ENCODE results near the gene KRTAP5-11.
A peak's percentile ranks its signal among the peaks of the same experiment; 100 is the strongest.
"Not testable (repeated sequence)": the region's sequence is repeated elsewhere in the genome, so short reads cannot be mapped to it uniquely, and the experiment has no call there.

The KRTAP5-11 gene

DNA sequence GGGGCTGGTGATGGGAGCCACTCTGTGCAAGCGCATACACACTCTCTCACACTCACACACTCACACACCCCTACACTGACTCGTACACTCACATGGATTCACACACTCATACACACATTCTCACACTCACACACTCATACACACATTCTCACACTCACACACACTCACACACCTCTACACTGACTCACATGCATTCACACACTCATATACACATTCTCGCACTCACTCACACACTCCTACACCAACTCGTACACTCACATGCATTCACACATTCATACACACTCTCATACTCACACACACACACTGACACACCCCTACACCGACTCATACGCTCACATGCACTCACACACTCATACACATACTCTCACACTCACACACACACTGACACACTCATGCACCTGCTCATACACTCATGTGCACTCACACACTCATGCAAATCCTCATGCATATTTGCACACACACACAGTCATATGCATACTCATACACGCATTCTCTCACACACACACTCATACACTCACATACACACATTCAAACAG, 5.1 kb downstream of the KRTAP5-11 start:
- no peak overlapping the region for H3K4me3 ChIP-seq (ENCODE audit: low read depth, low read length)
- no peak for DNase-seq (ENCODE audit: low read depth)
- TF ChIP-seq CTCF (IDR thresholded peaks at IDR 0.05; ENCODE audit: control insufficient read depth, extremely low read depth, insufficient read depth), result no peak

DNA sequence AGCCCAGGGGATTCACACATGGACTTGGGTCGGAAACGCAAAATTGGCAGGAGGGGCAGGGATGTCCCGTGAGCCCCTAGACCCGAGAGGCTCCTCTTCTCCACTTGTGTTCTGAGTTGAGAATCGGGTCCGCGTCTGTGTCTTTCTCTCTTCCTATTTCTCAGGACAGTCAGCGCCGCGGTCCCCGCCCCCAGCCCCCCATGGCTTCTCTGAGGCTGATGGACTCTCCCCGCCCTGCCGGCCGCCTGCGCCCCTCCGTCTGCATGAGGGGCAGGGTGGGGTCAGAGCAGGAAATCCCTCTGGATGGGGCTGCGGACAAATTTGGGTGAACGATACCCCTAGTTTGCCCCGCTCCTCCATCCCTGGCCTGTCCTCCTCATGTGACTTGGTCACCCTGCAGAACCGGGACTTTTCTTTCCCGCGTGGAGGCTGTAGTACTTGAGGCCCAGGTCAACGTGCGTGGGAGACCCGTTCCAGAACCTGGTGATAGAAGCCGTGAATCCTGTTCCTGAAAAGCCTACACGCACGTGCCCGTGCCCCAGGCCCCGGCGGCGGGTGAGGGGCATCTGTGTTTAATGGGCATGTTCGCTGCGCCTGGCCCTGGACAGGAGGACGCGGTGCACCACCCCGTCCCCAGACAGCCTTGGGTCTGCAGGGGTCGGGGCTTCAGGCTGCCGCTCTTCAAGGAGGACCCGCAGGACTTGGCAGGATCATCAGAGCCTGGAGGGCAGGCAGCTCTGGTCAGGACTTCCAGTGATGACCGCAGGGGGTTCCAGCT, 5.8 kb downstream of the KRTAP5-11 start:
- not testable (repeated sequence) for DNase-seq (ENCODE audit: low read depth); H3K4me3 ChIP-seq (ENCODE audit: low read depth, low read length)

GRCh38 chr11:71575723-71576424, 6.8 kb downstream of the KRTAP5-11 start:
- TF ChIP-seq CTCF (IDR thresholded peaks at IDR 0.05; ENCODE audit: control insufficient read depth, extremely low read depth, insufficient read depth), result no peak
- no peak for DNase-seq (ENCODE audit: low read depth)
- H3K4me3 ChIP-seq (ENCODE audit: low read depth, low read length), result no peak overlapping the region

GRCh38 chr11:71574418-71574817, 8.3 kb downstream of the KRTAP5-11 start:
- DNase-seq (ENCODE audit: low read depth), result no peak
- H3K4me3 ChIP-seq (ENCODE audit: low read depth, low read length), result no peak overlapping the region
- TF ChIP-seq CTCF (IDR thresholded peaks at IDR 0.05; ENCODE audit: control insufficient read depth, extremely low read depth, insufficient read depth), result no peak

DNA sequence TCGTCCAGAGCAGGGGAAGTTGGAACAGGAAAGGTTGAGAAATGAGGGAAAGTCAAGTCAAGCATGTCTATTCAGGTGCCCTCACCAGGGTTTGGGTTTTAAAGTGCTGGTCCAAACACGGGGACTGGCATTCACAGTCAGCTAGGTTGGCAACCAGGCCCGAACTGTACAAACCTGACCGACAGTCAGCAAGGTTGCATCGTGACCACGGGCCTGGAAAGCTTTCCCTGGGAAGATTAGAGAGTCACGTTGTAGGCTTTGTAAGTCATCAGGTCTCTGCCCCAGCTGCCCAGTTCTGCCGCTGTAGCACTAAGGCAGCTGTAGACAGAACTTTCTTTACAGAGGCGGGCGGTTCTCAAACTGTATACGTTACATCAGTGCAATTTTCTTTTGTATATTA, 9.9 kb downstream of the KRTAP5-11 start:
- no peak overlapping the region for H3K4me3 ChIP-seq (ENCODE audit: low read depth, low read length)
- DNase-seq (ENCODE audit: low read depth), result no peak
- no peak for TF ChIP-seq CTCF (IDR thresholded peaks at IDR 0.05; ENCODE audit: control insufficient read depth, extremely low read depth, insufficient read depth)

DNA sequence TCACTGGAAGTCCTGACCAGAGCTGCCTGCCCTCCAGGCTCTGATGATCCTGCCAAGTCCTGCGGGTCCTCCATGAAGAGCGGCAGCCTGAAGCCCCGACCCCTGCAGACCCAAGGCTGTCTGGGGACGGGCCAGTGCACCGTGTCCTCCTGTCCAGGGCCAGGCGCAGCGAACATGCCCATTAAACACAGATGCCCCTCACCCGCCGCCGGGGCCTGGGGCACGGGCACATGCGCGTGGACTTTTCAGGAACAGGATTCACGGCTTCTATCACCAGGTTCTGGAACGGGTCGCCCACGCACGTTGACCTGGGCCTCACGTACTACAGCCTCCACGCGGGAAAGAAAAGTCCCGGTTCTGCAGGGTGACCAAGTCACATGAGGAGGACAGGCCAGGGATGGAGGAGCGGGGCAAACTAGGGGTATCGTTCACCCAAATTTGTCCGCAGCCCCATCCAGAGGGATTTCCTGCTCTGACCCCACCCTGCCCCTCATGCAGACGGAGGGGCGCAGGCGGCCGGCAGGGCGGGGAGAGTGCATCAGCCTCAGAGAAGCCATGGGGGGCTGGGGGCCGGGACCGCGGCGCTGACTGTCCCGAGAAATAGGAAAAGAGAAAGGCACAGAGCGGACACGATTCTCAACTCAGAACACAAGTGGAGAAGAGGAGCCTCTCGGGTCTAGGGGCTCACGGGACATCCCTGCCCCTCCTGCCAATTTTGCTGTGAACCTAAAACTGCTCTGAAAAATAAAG, 11.4 kb downstream of the KRTAP5-11 start:
- DNase-seq (ENCODE audit: low read depth); H3K4me3 ChIP-seq (ENCODE audit: low read depth, low read length): not testable (repeated sequence)

- TF ChIP-seq CTCF (IDR thresholded peaks at IDR 0.05; ENCODE audit: control insufficient read depth, extremely low read depth, insufficient read depth), result no peak
- no peak overlapping the region for H3K4me3 ChIP-seq (ENCODE audit: low read depth, low read length)
- DNase-seq (ENCODE audit: low read depth), result peak; percentile 22
These were observed 13.8 kb downstream of the KRTAP5-11 start for GRCh38 chr11:71568704-71569349.

DNA sequence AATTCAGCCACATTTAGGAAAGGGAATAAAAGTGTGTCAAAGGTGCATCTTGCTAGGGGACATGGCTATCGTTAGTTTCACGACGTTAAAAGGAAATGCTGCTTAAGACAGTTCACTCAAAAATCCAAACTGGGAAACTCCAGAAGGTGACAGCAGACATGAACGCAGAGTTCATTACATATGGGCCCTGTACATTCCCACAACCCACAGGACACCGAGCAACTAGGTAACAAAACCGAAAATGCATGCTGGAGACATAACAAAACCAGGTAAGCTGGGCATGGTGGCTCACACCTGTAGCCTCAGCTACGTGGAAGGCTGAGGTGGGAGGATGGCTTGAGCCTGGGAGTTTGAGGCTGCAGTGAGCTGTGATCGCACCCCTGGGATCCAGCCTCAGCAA, 15.0 kb downstream of the KRTAP5-11 start:
- H3K4me3 ChIP-seq (ENCODE audit: low read depth, low read length); DNase-seq (ENCODE audit: low read depth): not testable (repeated sequence)

GRCh38 chr11:71566626-71567599, 15.8 kb downstream of the KRTAP5-11 start:
- DNase-seq (ENCODE audit: low read depth); H3K4me3 ChIP-seq (ENCODE audit: low read depth, low read length): not testable (repeated sequence)

Measured in LNCaP clone FGC (cell line).